NT2/D1 (cell line): Measurements from ENCODE around the gene HS3ST6.

ENCODE experiments used
- SUZ12 ChIP-seq: IDR thresholded peaks from 2 replicates; pipeline ENCODE4 v1.6.1; 2011; ENCODE audit not compliant: insufficient read length, insufficient read depth; ENCODE audit errors: extremely low read depth
- ZNF274 ChIP-seq: IDR thresholded peaks from 2 replicates; pipeline ENCODE4 v1.6.1; 2011; ENCODE audit warnings: mild to moderate bottlenecking, low read depth, low read length

- TF ChIP-seq ZNF274 (no peak), SUZ12 (no peak)
Measured at GRCh38 chr16:1915732-1916639, 2.2 kb downstream of the HS3ST6 start.
